Endothelial cell of umbilical vein (primary cell): ENCODE data around the gene CFAP20DC. TPM values are rescaled to one million over a fixed set of nuclear protein-coding genes. Genes with fewer than 3 reads are reported as not detected.

Experiments used
- BruUV-seq: library from RNA; stranded (reverse); fragments of 400-500 nt; replicated peaks from 2 replicates; lab custom pipeline; 2021; lab: Mats Ljungman, UMichigan
- CTCF ChIA-PET: fragments of 300-600, 350-600 bp; sonication (Branson Sonifier 250); formaldehyde crosslinking; loops from one replicate; lab custom pipeline; 2021; ENCODE audit warnings: antibody characterized with exemption, inconsistent platforms; lab: Charles Lee
- POLR2A ChIA-PET: fragments of 300-600, 350-600 bp; sonication (Branson Sonifier 250); formaldehyde crosslinking; loops from one replicate; lab custom pipeline; 2021; ENCODE audit warnings: antibody characterized with exemption, inconsistent platforms; lab: Charles Lee
- DNase-seq: peaks from one replicate; pipeline ENCODE4 v3.0.0-alpha.2; 2011; ENCODE audit warnings: low read depth, low spot score
- FAIRE-seq: peaks from 2 replicates; lab custom pipeline; 2011; peaks lifted over from hg19 to GRCh38; lab: Jason Lieb, UNC
- H2AFZ ChIP-seq: 2 replicates; pipeline ENCODE4 v1.6.0; 2012; ENCODE audit warnings: low read depth, low read length, control low read depth, inconsistent platforms
- H3K27ac ChIP-seq: 2 replicates; pipeline ENCODE4 v1.5.1; 2011; ENCODE audit warnings: low read depth, mild to moderate bottlenecking, control low read depth, low read length, moderate library complexity; ENCODE audit not compliant: insufficient read depth
- H3K27me3 ChIP-seq, 2 experiments: 2 replicates each; pipeline versions ENCODE4 v1.6.0 to v1.6.1; 2011; ENCODE audit warnings: low read length in 2 of 2, mixed read lengths in 1 of 2; ENCODE audit not compliant: control insufficient read depth in 2 of 2, insufficient read depth in 2 of 2
- H3K36me3 ChIP-seq, 2 experiments: 2 replicates in 1 of 2; 3 replicates in 1 of 2; pipeline ENCODE4 v1.5.1; 2011; ENCODE audit warnings: low read length in 2 of 2, mild to moderate bottlenecking in 1 of 2, moderate library complexity in 1 of 2; ENCODE audit not compliant: control insufficient read depth in 2 of 2, insufficient read depth in 2 of 2; ENCODE audit errors: extremely low read depth in 1 of 2
- H3K4me1 ChIP-seq: 3 replicates; pipeline ENCODE4 v1.5.1; 2011; ENCODE audit warnings: mild to moderate bottlenecking, low read length; ENCODE audit not compliant: control insufficient read depth, insufficient read depth; ENCODE audit errors: extremely low read depth
- H3K4me2 ChIP-seq: 2 replicates; pipeline ENCODE4 v1.6.1; 2011; ENCODE audit warnings: low read length, control low read depth, mixed read lengths; ENCODE audit not compliant: insufficient read depth
- H3K4me3 ChIP-seq, 3 experiments: fragments of 200-600 bp in 1 of 3; sonication (generic), shearing (Covaris generic) in 1 of 3; replicated peaks in 1 of 3; 2 replicates each; pipeline ENCODE4 v1.5.1; 2011 to 2016; ENCODE audit warnings: control low read depth in 3 of 3, low read length in 3 of 3, mild to moderate bottlenecking in 2 of 3, inconsistent platforms in 1 of 3, low read depth in 1 of 3, moderate library complexity in 1 of 3; ENCODE audit not compliant: insufficient read depth in 1 of 3
- H3K79me2 ChIP-seq: 2 replicates; pipeline ENCODE4 v1.6.0; 2012; ENCODE audit warnings: low read length, inconsistent platforms; ENCODE audit not compliant: control insufficient read depth, insufficient read depth
- H3K9ac ChIP-seq: replicated peaks from 2 replicates; pipeline ENCODE3; 2011; ENCODE audit warnings: low read length, control low read depth; ENCODE audit not compliant: insufficient read depth; ENCODE audit errors: extremely low read depth
- H3K9me1 ChIP-seq: replicated peaks from 3 replicates; pipeline ENCODE4 v1.6.0; 2011; ENCODE audit warnings: mild to moderate bottlenecking, low read length; ENCODE audit not compliant: control insufficient read depth, insufficient read depth; ENCODE audit errors: extremely low read depth
- H3K9me3 ChIP-seq: replicated peaks from 2 replicates; pipeline ENCODE4 v1.5.1; 2012; ENCODE audit warnings: low read length, inconsistent platforms; ENCODE audit not compliant: control insufficient read depth, insufficient read depth
- H4K20me1 ChIP-seq: replicated peaks from 2 replicates; pipeline ENCODE3; 2011; ENCODE audit warnings: mild to moderate bottlenecking, low read length; ENCODE audit not compliant: control insufficient read depth, insufficient read depth; ENCODE audit errors: extremely low read depth
- CTCF ChIP-seq, 2 donors: IDR thresholded peaks; 1 replicate in 1 of 2; 2 replicates in 1 of 2; pipeline ENCODE4 v1.5.1; 2011; ENCODE audit warnings: low read length in 2 of 2, mild to moderate bottlenecking in 2 of 2, moderate library complexity in 2 of 2, control low read depth in 1 of 2, inconsistent platforms in 1 of 2, low read depth in 1 of 2; ENCODE audit not compliant: insufficient read depth in 1 of 2; ENCODE audit errors: extremely low read depth in 1 of 2
- FOS ChIP-seq: IDR thresholded peaks from 2 replicates; pipeline ENCODE4 v1.6.1; 2011; ENCODE audit warnings: mild to moderate bottlenecking, low read length, moderate library complexity, borderline replicate concordance; ENCODE audit not compliant: insufficient read depth
- GATA2 ChIP-seq: IDR thresholded peaks from 2 replicates; pipeline ENCODE4 v1.7.0; 2011; ENCODE audit warnings: low read depth, mild to moderate bottlenecking, moderate library complexity, mixed read lengths, low read length; ENCODE audit not compliant: insufficient read length, insufficient read depth
- POLR2A ChIP-seq: IDR thresholded peaks from 2 replicates; pipeline ENCODE4 v1.6.1; 2012; ENCODE audit warnings: low read depth, mild to moderate bottlenecking, control low read depth, low read length
- POLR2AphosphoS5 ChIP-seq: IDR thresholded peaks from 2 replicates; pipeline ENCODE4 v1.6.1; 2012; ENCODE audit warnings: low read depth, mild to moderate bottlenecking, control low read depth, low read length, moderate library complexity; ENCODE audit not compliant: insufficient read depth
- dilution Hi-C: fragments of 300-500 bp; cut with MboI; formaldehyde crosslinking; loops from one replicate; pipeline ENCODE4 v1.15.0; 2019; ENCODE audit warnings: low sequenced_read_pairs; ENCODE audit not compliant: extremely low pct_ligation_motif_present
- intact Hi-C: fragments of 100-400 bp; cut with micrococcal nuclease; formaldehyde crosslinking; loops from one replicate; pipeline ENCODE4 v1.10.0; 2022
- polyA plus RNA-seq, 4 experiments: library from polyadenylated mRNA; depleted of rRNA in 3 of 4; stranded (reverse) in 3 of 4; unstranded in 1 of 4; fragments of >200 nt; gene quantifications; 2 replicates each; pipeline versions ENCODE4 v1.2.1 to v1.2.3, GENCODE V29; 2011 to 2012; ENCODE audit warnings: missing spikeins in 1 of 4
- total RNA-seq: library from RNA; stranded (reverse); gene quantifications from 2 replicates; pipeline ENCODE4 v1.2.3, GENCODE V29; 2021
- TF ChIP-seq, protein P1 (sequence below): IDR thresholded peaks from 2 replicates; pipeline ENCODE4 v1.6.1; 2011; ENCODE audit not compliant: insufficient read depth, insufficient read length

Gene CFAP20DC
- total and polyA plus RNA-seq, 2 donors (not counting 3 experiments of a cell fraction or from before 2014, with no cell fraction given) = 0.92 to 2.1 TPM

- Histone ChIP-seq H3K4me3 (no peak overlapping the region), H3K9ac (no peak overlapping the region), H3K79me2 (no peaks in the 10 kb centered on the region), H3K4me2 (no peak overlapping the region), H3K9me1 (no peaks in the 10 kb centered on the region), H3K4me1 (peaks cover 16% of the 10 kb centered on the region), H4K20me1 (no peaks in the 10 kb centered on the region), H3K27me3 (no peaks in the 10 kb centered on the region), H3K27ac (no peak overlapping the region), H3K36me3 (no peaks in the 10 kb centered on the region), H3K9me3 (no peaks in the 10 kb centered on the region), H2AFZ (no peak overlapping the region)
- dilution Hi-C loops = no loop called here
- DNase-seq (no peak), FAIRE-seq (no peak)
- TF ChIP-seq POLR2AphosphoS5 = no peak
- no peak for TF ChIP-seq CTCF (IDR thresholded peaks at IDR 0.05; ENCODE audit: extremely low read depth in 1 of 2, insufficient read depth in 1 of 2, low read depth in 1 of 2, low read length in 2 of 2)
- TF ChIP-seq FOS = no peak
- TF ChIP-seq GATA2 = no peak
- TF ChIP-seq POLR2A = no peak
- TF ChIP-seq, protein P1, sequence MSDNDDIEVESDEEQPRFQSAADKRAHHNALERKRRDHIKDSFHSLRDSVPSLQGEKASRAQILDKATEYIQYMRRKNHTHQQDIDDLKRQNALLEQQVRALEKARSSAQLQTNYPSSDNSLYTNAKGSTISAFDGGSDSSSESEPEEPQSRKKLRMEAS = no peak
- POLR2A ChIA-PET = no interaction called here
- intact Hi-C loops = no loop called here
- no TSS peak for BruUV-seq
- CTCF ChIA-PET = interaction anchor here (1.0 to 3.1 kb wide), 3 partner anchors 13 to 216 kb away, joined by 3 to 13 read pairs (median 5); no protein-coding TSS in a partner anchor
Observed at GRCh38 chr3:58837141-58837843, 212.5 kb downstream of the CFAP20DC start.
